ENCODE data around the gene TTPAL.
A peak's percentile ranks its signal among the peaks of the same experiment; 100 is the strongest.
"Not testable (repeated sequence)": the region's sequence is repeated elsewhere in the genome, so short reads cannot be mapped to it uniquely, and the experiment has no call there.

TTPAL gene

DNA sequence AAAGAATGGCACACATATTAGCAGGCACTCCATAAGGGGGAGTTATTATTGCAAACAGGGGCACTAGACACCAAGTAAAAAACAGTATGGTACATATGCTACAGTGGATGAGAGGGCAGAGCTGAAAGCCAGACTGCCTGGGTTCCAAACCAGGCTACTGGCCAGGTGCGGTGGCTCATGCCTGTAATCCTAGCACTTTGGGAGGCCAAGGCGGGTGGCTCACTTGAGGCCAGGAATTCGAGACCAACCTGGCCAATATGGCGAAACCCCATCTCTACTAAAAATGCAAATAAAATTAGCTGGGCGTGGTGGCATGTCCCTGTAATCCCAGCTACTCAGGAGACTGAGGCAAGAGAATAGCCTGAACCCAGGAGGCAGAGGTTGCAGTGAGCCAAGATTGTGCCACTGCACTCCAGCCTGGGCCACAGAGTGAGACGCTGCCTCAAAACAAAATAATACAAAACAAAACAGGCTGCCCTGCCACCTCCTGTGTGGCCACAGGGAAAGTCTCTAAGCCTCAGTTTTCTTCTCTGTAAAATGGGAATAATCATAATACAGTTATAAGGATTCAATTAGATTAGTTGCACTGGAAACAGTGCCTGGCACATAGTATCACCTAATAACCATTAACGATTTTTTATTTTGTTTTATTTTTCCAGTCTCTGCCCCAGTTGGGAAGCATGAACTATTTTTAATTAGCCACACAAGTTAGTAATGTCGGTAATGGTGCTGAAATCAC, 7.5 kb upstream of the TTPAL start:
- DNase-seq (ENCODE audit: low read depth), result no peak
- no peak overlapping the region for H3K4me3 ChIP-seq (ENCODE audit: low read depth, low read length)
- no peak for TF ChIP-seq CTCF (IDR thresholded peaks at IDR 0.05; ENCODE audit: insufficient read depth, low read depth, low read length, missing control alignments)

- no peak for DNase-seq (ENCODE audit: low read depth)
- no peak for TF ChIP-seq CTCF (IDR thresholded peaks at IDR 0.05; ENCODE audit: insufficient read depth, low read depth, low read length, missing control alignments)
Observed at GRCh38 chr20:44470327-44470726, 5.3 kb upstream of the TTPAL start.

GRCh38 chr20:44471481-44471882, 4.2 kb upstream of the TTPAL start:
- H3K4me3 ChIP-seq (ENCODE audit: low read depth, low read length), result no peak overlapping the region
- TF ChIP-seq CTCF (IDR thresholded peaks at IDR 0.05; ENCODE audit: insufficient read depth, low read depth, low read length, missing control alignments), result peak; percentile 14
- DNase-seq (ENCODE audit: low read depth), result no peak

More at GRCh38 chr20:44470327-44470726, 5.3 kb upstream of the TTPAL start:
- no peak overlapping the region for H3K4me3 ChIP-seq (ENCODE audit: low read depth, low read length)

GRCh38 chr20:44472283-44472682, 3.4 kb upstream of the TTPAL start:
- not testable (repeated sequence) for DNase-seq (ENCODE audit: low read depth); H3K4me3 ChIP-seq (ENCODE audit: low read depth, low read length)

- no peak for TF ChIP-seq CTCF (IDR thresholded peaks at IDR 0.05; ENCODE audit: insufficient read depth, low read depth, low read length, missing control alignments)
- peak overlapping the region; percentile 75 for H3K4me3 ChIP-seq (ENCODE audit: low read depth, low read length)
- no peak for DNase-seq (ENCODE audit: low read depth)
Observed at GRCh38 chr20:44475372-44475693, 341 bp upstream of the TTPAL start.

DNA sequence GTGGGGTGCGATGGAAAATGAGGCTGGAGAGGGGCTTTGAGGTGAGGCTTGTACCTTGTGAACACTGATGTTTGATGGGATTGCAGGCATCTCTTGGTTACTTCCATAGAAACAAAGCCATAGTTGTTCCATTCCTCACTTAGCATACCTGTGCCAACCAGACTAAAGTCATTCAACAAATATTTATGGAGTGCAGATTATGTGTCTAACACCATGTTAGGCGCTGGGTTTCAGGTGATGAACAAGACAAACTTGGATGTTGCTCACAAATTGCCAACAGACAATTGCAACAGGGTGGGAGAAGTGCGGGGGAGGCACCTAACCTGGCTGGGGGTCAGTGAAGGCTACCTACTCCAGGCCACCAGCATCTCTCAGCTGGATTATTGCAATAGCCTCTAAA, 1.5 kb downstream of the TTPAL start:
- DNase-seq (ENCODE audit: low read depth), result no peak
- no peak overlapping the region for H3K4me3 ChIP-seq (ENCODE audit: low read depth, low read length)
- no peak for TF ChIP-seq CTCF (IDR thresholded peaks at IDR 0.05; ENCODE audit: insufficient read depth, low read depth, low read length, missing control alignments)

GRCh38 chr20:44478206-44478605, 2.5 kb downstream of the TTPAL start:
- DNase-seq (ENCODE audit: low read depth), result no peak
- no peak overlapping the region for H3K4me3 ChIP-seq (ENCODE audit: low read depth, low read length)
- TF ChIP-seq CTCF (IDR thresholded peaks at IDR 0.05; ENCODE audit: insufficient read depth, low read depth, low read length, missing control alignments), result no peak
